SK-N-SH treated with all-trans-retinoic acid at 6 μM for 48 hours (cell line): Measurements from ENCODE around the gene LANCL1.

ENCODE experiments used
- ARNTL ChIP-seq: fragments of 450-650 bp; formaldehyde crosslinking; IDR thresholded peaks from 2 replicates; pipeline ENCODE4 v1.5.0; 2020; ENCODE audit warnings: low read depth, mild to moderate bottlenecking, moderate library complexity, borderline replicate concordance
- RARB ChIP-seq: fragments of 250-450 bp; sonication (Bioruptor Pico); IDR thresholded peaks from 2 replicates; pipeline ENCODE4 v1.8.0; 2021; ENCODE audit warnings: mild to moderate bottlenecking, moderate library complexity
- TCF4 ChIP-seq: fragments of 250-450 bp; sonication (Bioruptor Pico); IDR thresholded peaks from 2 replicates; pipeline ENCODE4 v1.8.0; 2021; ENCODE audit warnings: mild to moderate bottlenecking, moderate library complexity, borderline replicate concordance
- TF ChIP-seq, protein P1 (sequence below): fragments of 250-450 bp; sonication (Bioruptor Pico); IDR thresholded peaks from 2 replicates; pipeline ENCODE4 v1.5.0; 2020; ENCODE audit warnings: mild to moderate bottlenecking, moderate library complexity

DNA sequence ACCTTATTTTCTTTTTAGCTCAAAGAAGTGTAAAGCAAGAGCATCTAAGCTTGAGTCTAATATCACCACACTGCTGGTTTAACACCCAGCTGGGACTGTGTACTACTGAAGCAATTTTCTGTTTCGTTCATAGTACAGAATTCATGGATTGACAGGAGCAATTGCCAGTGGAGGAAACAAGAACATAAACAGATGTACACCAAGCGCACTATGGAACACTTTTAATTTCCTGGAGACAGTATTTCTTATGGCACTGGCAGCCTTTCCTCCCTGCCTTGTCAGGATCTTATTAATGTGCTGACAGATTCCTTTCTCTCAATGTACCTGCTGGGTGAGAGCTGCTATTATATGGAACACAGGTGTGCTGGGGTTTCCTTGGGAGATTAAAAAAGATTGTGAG is 4.2 kb upstream of the LANCL1 start:
- TF ChIP-seq, protein P1, sequence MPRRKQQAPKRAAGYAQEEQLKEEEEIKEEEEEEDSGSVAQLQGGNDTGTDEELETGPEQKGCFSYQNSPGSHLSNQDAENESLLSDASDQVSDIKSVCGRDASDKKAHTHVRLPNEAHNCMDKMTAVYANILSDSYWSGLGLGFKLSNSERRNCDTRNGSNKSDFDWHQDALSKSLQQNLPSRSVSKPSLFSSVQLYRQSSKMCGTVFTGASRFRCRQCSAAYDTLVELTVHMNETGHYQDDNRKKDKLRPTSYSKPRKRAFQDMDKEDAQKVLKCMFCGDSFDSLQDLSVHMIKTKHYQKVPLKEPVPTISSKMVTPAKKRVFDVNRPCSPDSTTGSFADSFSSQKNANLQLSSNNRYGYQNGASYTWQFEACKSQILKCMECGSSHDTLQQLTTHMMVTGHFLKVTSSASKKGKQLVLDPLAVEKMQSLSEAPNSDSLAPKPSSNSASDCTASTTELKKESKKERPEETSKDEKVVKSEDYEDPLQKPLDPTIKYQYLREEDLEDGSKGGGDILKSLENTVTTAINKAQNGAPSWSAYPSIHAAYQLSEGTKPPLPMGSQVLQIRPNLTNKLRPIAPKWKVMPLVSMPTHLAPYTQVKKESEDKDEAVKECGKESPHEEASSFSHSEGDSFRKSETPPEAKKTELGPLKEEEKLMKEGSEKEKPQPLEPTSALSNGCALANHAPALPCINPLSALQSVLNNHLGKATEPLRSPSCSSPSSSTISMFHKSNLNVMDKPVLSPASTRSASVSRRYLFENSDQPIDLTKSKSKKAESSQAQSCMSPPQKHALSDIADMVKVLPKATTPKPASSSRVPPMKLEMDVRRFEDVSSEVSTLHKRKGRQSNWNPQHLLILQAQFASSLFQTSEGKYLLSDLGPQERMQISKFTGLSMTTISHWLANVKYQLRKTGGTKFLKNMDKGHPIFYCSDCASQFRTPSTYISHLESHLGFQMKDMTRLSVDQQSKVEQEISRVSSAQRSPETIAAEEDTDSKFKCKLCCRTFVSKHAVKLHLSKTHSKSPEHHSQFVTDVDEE (CRISPR knock-in tag): no peak
- TF ChIP-seq TCF4 (CRISPR knock-in tag): no peak
- TF ChIP-seq RARB: no peak
- no peak for TF ChIP-seq ARNTL (CRISPR knock-in tag)
